ENCODE data around the gene ACAP2.
A peak's percentile ranks its signal among the peaks of the same experiment; 100 is the strongest.
"Not testable (repeated sequence)": the region's sequence is repeated elsewhere in the genome, so short reads cannot be mapped to it uniquely, and the experiment has no call there.

Gene ACAP2, protein sequence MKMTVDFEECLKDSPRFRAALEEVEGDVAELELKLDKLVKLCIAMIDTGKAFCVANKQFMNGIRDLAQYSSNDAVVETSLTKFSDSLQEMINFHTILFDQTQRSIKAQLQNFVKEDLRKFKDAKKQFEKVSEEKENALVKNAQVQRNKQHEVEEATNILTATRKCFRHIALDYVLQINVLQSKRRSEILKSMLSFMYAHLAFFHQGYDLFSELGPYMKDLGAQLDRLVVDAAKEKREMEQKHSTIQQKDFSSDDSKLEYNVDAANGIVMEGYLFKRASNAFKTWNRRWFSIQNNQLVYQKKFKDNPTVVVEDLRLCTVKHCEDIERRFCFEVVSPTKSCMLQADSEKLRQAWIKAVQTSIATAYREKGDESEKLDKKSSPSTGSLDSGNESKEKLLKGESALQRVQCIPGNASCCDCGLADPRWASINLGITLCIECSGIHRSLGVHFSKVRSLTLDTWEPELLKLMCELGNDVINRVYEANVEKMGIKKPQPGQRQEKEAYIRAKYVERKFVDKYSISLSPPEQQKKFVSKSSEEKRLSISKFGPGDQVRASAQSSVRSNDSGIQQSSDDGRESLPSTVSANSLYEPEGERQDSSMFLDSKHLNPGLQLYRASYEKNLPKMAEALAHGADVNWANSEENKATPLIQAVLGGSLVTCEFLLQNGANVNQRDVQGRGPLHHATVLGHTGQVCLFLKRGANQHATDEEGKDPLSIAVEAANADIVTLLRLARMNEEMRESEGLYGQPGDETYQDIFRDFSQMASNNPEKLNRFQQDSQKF

DNA sequence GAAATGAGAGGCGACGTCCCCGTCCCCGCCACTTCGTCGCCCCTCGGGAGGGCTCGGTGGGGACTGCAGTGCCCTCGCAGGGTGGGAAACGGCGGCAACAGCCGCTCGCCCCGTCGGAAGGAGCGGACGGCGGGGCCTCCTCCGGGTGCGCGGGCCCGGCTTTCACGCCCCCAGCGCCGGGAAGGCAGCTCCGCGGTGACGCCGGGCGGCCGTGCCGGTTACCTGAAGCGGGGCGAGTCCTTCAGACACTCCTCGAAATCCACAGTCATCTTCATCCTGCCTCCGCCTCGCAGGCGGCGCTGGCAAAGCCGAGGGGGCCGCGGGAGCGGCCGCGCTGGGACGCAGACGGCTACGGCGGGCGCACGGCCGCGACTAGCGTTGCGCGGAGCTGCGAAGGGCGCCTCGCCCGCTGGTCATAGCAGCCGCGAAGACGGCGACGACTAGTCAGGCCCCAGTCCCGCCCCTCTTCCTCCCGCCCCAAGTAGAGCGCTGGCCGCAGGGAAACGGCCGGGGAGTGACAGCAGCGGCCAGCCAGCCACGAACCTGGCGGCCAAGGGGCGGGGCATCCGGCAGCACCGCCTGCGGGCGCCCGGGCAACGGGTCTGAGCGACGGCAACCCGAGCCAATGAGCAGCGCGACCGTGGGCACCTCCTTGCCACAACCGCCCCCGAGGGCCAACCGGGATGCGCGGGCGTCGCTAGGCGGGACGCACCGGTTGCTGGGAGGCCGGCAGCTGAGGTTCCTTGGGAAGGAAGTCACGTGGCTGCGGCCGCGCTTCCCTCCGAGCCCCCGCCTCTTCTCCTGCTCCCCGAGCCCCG is at the start of gene ACAP2:
Gene ACAP2, minus strand, starts transcription at position 448 of the 818 bp plus-strand sequence. Its CDS starts 173 bp downstream, at position 275.
- in situ Hi-C loops (cut with HindIII; ENCODE audit: low pct_ligation_motif_present, low pct_unique_long_range_greater_than_20kb, low sequenced_read_pairs): no loop called here
- peak; percentile 98 for DNase-seq

DNA sequence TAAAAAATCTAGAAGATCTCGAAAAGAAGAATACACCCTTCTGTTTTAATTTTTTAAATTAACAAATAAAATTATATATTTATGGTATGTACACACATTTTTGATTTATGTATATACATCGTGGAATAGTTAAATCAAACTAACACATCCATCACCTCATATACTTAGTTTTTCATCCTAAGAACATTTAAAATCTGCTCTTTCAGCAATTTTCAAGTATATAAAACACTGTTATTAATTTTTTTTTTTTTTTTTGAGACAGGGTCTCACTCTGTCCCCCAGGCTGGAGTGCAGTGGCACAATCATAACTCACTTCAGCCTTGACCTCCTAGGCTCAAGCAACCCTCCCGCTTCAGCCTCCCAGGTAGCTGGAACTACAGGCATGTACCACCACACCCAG is 32.8 kb upstream of the ACAP2 start:
- DNase-seq: no peak
- in situ Hi-C loops (cut with HindIII; ENCODE audit: low pct_ligation_motif_present, low pct_unique_long_range_greater_than_20kb, low sequenced_read_pairs): no loop called here

- in situ Hi-C loops (cut with HindIII; ENCODE audit: low pct_ligation_motif_present, low pct_unique_long_range_greater_than_20kb, low sequenced_read_pairs); DNase-seq: not testable (repeated sequence)
Observed at GRCh38 chr3:195475116-195475515, 32.3 kb upstream of the ACAP2 start.

GRCh38 chr3:195468841-195469240 is 26.0 kb upstream of the ACAP2 start:
- DNase-seq: no peak
- in situ Hi-C loops (cut with HindIII; ENCODE audit: low pct_ligation_motif_present, low pct_unique_long_range_greater_than_20kb, low sequenced_read_pairs): no loop called here

DNA sequence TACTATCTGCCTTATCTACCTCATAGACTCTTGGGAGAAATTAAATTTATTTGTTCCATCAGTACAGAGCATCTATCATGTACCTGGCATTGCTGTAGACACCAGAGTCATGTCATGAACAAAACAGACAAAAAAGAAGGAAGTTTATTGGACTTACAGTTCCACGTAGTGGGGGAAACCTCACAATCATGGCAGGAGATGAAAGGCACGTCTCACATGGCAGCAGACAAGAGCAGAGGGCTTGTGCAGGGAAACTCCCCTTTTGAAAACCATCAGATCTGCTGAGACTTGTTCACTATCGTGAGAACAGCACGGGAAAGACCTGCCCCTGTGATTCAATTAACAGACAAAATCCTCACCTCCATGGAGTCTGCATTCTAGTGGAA is 25.6 kb upstream of the ACAP2 start:
- DNase-seq: no peak

GRCh38 chr3:195467641-195468390 is 25.0 kb upstream of the ACAP2 start:
- peak; percentile 8 for DNase-seq
- in situ Hi-C loops (cut with HindIII; ENCODE audit: low pct_ligation_motif_present, low pct_unique_long_range_greater_than_20kb, low sequenced_read_pairs): no loop called here

More for the DNA sequence above, 25.6 kb upstream of the ACAP2 start:
- in situ Hi-C loops (cut with HindIII; ENCODE audit: low pct_ligation_motif_present, low pct_unique_long_range_greater_than_20kb, low sequenced_read_pairs): no loop called here

DNA sequence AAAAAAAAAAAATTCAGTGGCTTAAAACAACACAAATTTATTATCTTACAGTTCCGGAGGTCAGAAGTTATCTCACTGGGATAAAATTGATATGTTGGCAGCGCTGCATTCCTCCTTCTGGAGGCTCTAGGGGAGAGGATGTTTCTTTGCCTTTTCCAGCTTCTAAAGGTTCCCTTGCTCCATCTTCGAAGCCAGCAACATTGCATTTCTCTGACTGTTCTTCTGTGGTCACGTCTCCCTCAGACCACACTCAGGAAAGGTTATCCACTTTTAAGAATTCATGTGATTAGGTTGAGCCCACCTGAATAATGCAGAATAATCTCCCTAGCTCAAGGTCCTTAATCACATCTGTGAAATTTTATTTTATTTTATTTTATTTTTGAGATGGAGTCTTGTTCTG is 23.4 kb upstream of the ACAP2 start:
- in situ Hi-C loops (cut with HindIII; ENCODE audit: low pct_ligation_motif_present, low pct_unique_long_range_greater_than_20kb, low sequenced_read_pairs): no loop called here

GRCh38 chr3:195462922-195463321 is 20.1 kb upstream of the ACAP2 start:
- DNase-seq; in situ Hi-C loops (cut with HindIII; ENCODE audit: low pct_ligation_motif_present, low pct_unique_long_range_greater_than_20kb, low sequenced_read_pairs): not testable (repeated sequence)

More for the DNA sequence above, 23.4 kb upstream of the ACAP2 start:
- DNase-seq: no peak

DNA sequence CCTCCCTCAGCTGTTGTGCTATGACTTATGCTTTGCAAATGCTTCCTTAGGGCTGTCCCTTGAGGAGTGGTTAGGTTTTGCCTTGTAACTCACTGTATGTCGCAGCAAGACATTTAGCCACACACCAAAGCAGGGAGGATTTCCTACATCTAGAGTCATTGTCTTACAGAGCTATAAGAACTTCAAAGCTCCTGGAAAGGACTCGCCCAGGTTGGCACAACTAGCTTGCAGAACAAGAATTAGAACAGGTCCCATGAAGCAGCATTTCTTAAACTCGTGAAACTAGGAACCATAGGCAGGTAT is 19.4 kb upstream of the ACAP2 start:
- in situ Hi-C loops (cut with HindIII; ENCODE audit: low pct_ligation_motif_present, low pct_unique_long_range_greater_than_20kb, low sequenced_read_pairs): no loop called here
- no peak for DNase-seq

- DNase-seq: no peak
- in situ Hi-C loops (cut with HindIII; ENCODE audit: low pct_ligation_motif_present, low pct_unique_long_range_greater_than_20kb, low sequenced_read_pairs): no loop called here
Observed at GRCh38 chr3:195461594-195462307, 18.9 kb upstream of the ACAP2 start.

GRCh38 chr3:195460091-195460713 is 17.4 kb upstream of the ACAP2 start:
- in situ Hi-C loops (cut with HindIII; ENCODE audit: low pct_ligation_motif_present, low pct_unique_long_range_greater_than_20kb, low sequenced_read_pairs): no loop called here
- no peak for DNase-seq

DNA sequence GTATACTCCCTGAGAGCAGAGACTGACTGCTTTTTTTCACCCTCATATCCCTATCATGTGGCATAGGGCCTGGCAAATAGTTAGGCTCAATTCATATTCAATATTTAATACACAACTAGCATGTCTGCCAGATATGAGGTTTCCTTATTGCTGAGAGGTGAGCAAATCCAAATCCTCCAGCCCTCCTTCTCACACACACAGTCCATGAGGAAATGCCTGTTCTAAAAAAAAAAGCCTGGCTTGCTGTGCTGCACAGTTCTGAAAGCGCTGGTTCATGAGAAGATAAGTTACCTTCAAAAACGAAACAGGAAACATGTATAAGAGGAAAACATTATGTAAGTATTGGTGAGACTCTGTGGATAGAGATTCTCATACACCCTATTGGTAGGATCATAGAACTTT is 15.5 kb upstream of the ACAP2 start:
- in situ Hi-C loops (cut with HindIII; ENCODE audit: low pct_ligation_motif_present, low pct_unique_long_range_greater_than_20kb, low sequenced_read_pairs): no loop called here
- DNase-seq: no peak

- in situ Hi-C loops (cut with HindIII; ENCODE audit: low pct_ligation_motif_present, low pct_unique_long_range_greater_than_20kb, low sequenced_read_pairs): no loop called here
- DNase-seq: no peak
Observed at GRCh38 chr3:195455789-195456188, 13.0 kb upstream of the ACAP2 start.

DNA sequence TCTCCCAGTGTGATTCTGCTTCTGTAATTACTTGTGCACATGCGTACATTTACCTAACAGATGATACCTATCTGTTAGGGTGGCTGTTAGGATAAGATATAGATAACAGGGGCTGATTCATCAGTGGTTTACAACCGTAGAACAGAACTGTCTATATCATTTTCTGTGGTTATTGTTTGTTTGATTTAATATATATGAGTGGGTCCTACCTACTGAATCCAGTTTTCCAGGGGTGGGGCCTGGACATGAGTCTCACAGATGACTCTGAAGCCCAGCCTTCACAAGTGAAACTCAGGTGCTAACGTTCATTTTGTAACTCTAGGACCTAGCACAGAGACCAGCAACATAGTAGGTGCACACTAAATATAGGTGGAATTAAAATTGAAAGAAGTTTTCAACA is 10.4 kb upstream of the ACAP2 start:
- in situ Hi-C loops (cut with HindIII; ENCODE audit: low pct_ligation_motif_present, low pct_unique_long_range_greater_than_20kb, low sequenced_read_pairs): no loop called here
- DNase-seq: no peak

DNA sequence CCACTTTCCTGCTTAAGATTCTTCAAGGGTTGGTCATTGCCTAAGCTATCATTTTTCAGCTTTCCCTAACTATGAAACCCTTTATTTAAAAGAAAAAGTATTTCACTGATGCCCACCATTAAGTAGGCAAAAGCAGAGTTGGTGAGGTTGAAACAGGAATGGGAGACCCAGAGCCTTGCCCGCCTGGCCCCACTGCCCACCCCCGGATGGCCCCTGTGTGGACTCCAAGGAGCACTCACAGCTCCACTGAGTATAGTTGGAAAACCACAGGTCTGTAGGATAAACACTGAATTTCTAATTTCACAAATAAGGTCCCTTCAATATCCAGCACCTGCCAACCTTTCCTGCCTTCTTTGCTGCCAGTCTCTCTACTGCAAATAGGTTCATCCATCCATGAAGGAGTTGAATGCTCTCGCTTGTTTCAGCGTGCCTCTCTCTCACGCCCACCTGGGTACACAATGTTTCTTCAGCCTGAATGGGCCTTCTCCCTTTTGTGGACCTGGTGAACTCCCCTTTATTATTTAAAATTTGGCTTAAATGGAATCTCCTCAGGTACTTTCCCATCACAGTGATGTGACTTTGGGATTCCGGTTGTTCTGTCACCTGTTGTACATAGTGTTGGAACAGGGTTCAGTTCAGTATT is 8.7 kb upstream of the ACAP2 start:
- in situ Hi-C loops (cut with HindIII; ENCODE audit: low pct_ligation_motif_present, low pct_unique_long_range_greater_than_20kb, low sequenced_read_pairs): no loop called here
- DNase-seq: no peak

DNA sequence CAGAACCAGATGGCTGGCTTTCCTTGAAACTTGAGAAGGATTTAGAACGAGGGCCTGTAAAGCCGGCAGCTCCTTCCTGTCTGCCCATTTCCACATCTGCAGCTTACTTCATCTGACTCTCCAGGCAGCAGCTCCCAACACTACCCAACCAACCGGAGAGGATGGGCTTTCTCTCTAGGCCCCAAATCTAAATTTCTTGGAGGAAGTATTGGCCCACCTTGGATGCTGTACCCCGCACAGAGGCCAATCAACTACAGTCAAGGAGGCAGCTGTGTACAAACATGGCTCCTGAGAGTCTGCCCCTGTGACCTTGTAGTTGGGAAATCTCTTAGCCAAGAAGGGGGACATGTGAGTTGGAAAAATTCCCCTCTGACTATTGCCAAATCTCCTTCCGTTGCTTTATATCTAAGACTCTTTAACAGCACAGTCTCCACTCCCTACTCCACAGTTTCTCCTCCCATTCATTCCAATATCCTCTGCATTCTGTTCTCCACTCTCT is 8.0 kb upstream of the ACAP2 start:
- in situ Hi-C loops (cut with HindIII; ENCODE audit: low pct_ligation_motif_present, low pct_unique_long_range_greater_than_20kb, low sequenced_read_pairs): no loop called here
- DNase-seq: no peak
